ENCODE results near the gene GABBR2. TPM values are rescaled to one million over a fixed set of nuclear protein-coding genes. Genes with fewer than 3 reads are reported as not detected.

GABBR2 gene
- total and polyA plus RNA-seq, 9 of the 15 experiments (the other 6 are each of a cell fraction or from before 2014, with no cell fraction given) = 0.15 to 1.9 (median 0.32) TPM

- TF ChIP-seq ATF4 (CRISPR knock-in tag; IDR thresholded peaks at IDR 0.05) (no peak), MTA1 (IDR thresholded peaks at IDR 0.05; ENCODE audit: borderline replicate concordance) (0 out of 2 replicates have a peak, but pooled peaks have one; percentile 37), TBL1XR1 (IDR thresholded peaks at IDR 0.05; ENCODE audit: low read length in 2 of 2) (no peak), GTF2F1 (IDR thresholded peaks at IDR 0.05; ENCODE audit: low read depth, low read length) (no peak), TAF15 (IDR thresholded peaks at IDR 0.05; ENCODE audit: low read depth, low read length) (no peak), ZNF24 (IDR thresholded peaks at IDR 0.05) (no peak), CBX3 (IDR thresholded peaks at IDR 0.05; ENCODE audit: borderline replicate concordance in 1 of 2, low read length in 2 of 2) (peak in 1 of 2 experiments; percentile 14; a peak in 1 of 3 replicates), REST (IDR thresholded peaks at IDR 0.05; ENCODE audit: borderline replicate concordance) (no peak), REST (CRISPR knock-in tag; IDR thresholded peaks at IDR 0.05; ENCODE audit: low read depth) (no peak), ESRRB (CRISPR knock-in tag; IDR thresholded peaks at IDR 0.05; ENCODE audit: borderline replicate concordance) (no peak), MBD2 (IDR thresholded peaks at IDR 0.05; ENCODE audit: borderline replicate concordance, low read depth) (no peak), RBM14 (IDR thresholded peaks at IDR 0.05; ENCODE audit: borderline replicate concordance, insufficient read depth, low read depth, low read length) (no peak), COPS2 (conservative IDR thresholded peaks at IDR 0.05) (no peak)
- TF ChIP-seq, protein P1, sequence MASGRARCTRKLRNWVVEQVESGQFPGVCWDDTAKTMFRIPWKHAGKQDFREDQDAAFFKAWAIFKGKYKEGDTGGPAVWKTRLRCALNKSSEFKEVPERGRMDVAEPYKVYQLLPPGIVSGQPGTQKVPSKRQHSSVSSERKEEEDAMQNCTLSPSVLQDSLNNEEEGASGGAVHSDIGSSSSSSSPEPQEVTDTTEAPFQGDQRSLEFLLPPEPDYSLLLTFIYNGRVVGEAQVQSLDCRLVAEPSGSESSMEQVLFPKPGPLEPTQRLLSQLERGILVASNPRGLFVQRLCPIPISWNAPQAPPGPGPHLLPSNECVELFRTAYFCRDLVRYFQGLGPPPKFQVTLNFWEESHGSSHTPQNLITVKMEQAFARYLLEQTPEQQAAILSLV (tag; IDR thresholded peaks at IDR 0.05) = no peak
- TF ChIP-seq, protein P2, sequence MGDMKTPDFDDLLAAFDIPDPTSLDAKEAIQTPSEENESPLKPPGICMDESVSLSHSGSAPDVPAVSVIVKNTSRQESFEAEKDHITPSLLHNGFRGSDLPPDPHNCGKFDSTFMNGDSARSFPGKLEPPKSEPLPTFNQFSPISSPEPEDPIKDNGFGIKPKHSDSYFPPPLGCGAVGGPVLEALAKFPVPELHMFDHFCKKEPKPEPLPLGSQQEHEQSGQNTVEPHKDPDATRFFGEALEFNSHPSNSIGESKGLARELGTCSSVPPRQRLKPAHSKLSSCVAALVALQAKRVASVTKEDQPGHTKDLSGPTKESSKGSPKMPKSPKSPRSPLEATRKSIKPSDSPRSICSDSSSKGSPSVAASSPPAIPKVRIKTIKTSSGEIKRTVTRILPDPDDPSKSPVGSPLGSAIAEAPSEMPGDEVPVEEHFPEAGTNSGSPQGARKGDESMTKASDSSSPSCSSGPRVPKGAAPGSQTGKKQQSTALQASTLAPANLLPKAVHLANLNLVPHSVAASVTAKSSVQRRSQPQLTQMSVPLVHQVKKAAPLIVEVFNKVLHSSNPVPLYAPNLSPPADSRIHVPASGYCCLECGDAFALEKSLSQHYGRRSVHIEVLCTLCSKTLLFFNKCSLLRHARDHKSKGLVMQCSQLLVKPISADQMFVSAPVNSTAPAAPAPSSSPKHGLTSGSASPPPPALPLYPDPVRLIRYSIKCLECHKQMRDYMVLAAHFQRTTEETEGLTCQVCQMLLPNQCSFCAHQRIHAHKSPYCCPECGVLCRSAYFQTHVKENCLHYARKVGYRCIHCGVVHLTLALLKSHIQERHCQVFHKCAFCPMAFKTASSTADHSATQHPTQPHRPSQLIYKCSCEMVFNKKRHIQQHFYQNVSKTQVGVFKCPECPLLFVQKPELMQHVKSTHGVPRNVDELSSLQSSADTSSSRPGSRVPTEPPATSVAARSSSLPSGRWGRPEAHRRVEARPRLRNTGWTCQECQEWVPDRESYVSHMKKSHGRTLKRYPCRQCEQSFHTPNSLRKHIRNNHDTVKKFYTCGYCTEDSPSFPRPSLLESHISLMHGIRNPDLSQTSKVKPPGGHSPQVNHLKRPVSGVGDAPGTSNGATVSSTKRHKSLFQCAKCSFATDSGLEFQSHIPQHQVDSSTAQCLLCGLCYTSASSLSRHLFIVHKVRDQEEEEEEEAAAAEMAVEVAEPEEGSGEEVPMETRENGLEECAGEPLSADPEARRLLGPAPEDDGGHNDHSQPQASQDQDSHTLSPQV (IDR thresholded peaks at IDR 0.05) = peak; percentile 30; the same call in 1 of the 2 replicates
Observed at GRCh38 chr9:98332405-98332831, 376.3 kb downstream of the GABBR2 start (continued).

Measured in K562 (cell line).